Karpas-422 (cell line): ENCODE results near the gene USP43. TPM values are rescaled to one million over a fixed set of nuclear protein-coding genes. Genes with fewer than 3 reads are reported as not detected.

ENCODE experiments used
- DNase-seq: peaks from one replicate; pipeline ENCODE4 v3.0.0-alpha.2; 2015
- H2AFZ ChIP-seq: fragments of 200-600 bp; sonication (generic); 2 replicates; pipeline ENCODE4 v1.6.1; 2014; ENCODE audit warnings: antibody characterized with exemption, low read length, mixed read lengths
- H3K27ac ChIP-seq: fragments of 200-600 bp; sonication (generic); 2 replicates; pipeline ENCODE4 v1.5.1; 2014; ENCODE audit warnings: mild to moderate bottlenecking, low read length, moderate library complexity
- H3K27me3 ChIP-seq: fragments of 200-600 bp; sonication (generic); 2 replicates; pipeline ENCODE4 v1.6.1; 2014; ENCODE audit warnings: low read length, mixed read lengths
- H3K36me3 ChIP-seq: fragments of 200-600 bp; sonication (generic); 2 replicates; pipeline ENCODE4 v1.6.1; 2014; ENCODE audit warnings: low read length, mixed read lengths; ENCODE audit not compliant: insufficient read depth
- H3K4me1 ChIP-seq: fragments of 200-600 bp; sonication (generic); 2 replicates; pipeline ENCODE4 v1.6.1; 2014; ENCODE audit warnings: mild to moderate bottlenecking, low read length, mixed read lengths
- H3K4me2 ChIP-seq: fragments of 200-600 bp; sonication (generic); 2 replicates; pipeline ENCODE4 v1.6.1; 2014; ENCODE audit warnings: low read length, low read depth, mild to moderate bottlenecking; ENCODE audit not compliant: poor library complexity, severe bottlenecking
- H3K4me3 ChIP-seq: fragments of 200-600 bp; sonication (generic); 2 replicates; pipeline ENCODE4 v1.5.1; 2014; ENCODE audit warnings: mild to moderate bottlenecking, antibody characterized with exemption, low read length, mixed read lengths
- H3K79me2 ChIP-seq: fragments of 200-600 bp; sonication (generic); 2 replicates; pipeline ENCODE4 v1.6.1; 2014; ENCODE audit warnings: mild to moderate bottlenecking, low read length, mixed read lengths
- H3K9ac ChIP-seq: fragments of 200-600 bp; sonication (generic); 2 replicates; pipeline ENCODE4 v1.6.0; 2014; ENCODE audit warnings: low read length
- H3K9me2 ChIP-seq: fragments of 200-600 bp; sonication (generic), shearing (Covaris generic); replicated peaks from 2 replicates; pipeline ENCODE4 v1.6.0; 2014; ENCODE audit warnings: mild to moderate bottlenecking, low read length, moderate library complexity; ENCODE audit not compliant: insufficient read depth
- H3K9me3 ChIP-seq: fragments of 300-700, 200-600 bp; sonication (generic); 2 replicates; pipeline ENCODE4 v1.6.1; 2014; ENCODE audit warnings: low read length, mixed read lengths
- H4K20me1 ChIP-seq: fragments of 200-600 bp; sonication (generic); 2 replicates; pipeline ENCODE4 v1.6.1; 2014; ENCODE audit warnings: mild to moderate bottlenecking, antibody characterized with exemption, low read length, low read depth; ENCODE audit not compliant: insufficient read depth
- total RNA-seq: library from RNA; depleted of rRNA; stranded (reverse); fragments of >200 nt; shearing (Covaris generic); gene quantifications from 2 replicates; pipeline ENCODE4 v1.2.3, GENCODE V29; 2014; ENCODE audit warnings: low replicate concordance

USP43 gene
- total RNA-seq, 1 experiment from 2014 or later, result 0.37 TPM

- H3K36me3 ChIP-seq, result no peaks in the 10 kb centered on the region
- H3K4me1 ChIP-seq, result no peaks in the 10 kb centered on the region
- no peaks in the 10 kb centered on the region for H3K27me3 ChIP-seq
- no peak overlapping the region for H2AFZ ChIP-seq
- no peaks in the 10 kb centered on the region for H3K9me2 ChIP-seq
- no peak overlapping the region for H3K4me2 ChIP-seq
- no peak overlapping the region for H3K4me3 ChIP-seq
- no peak overlapping the region for H3K27ac ChIP-seq
- H3K9ac ChIP-seq, result no peak overlapping the region
- DNase-seq, result no peak
- H3K79me2 ChIP-seq, result no peaks in the 10 kb centered on the region
- no peaks in the 10 kb centered on the region for H4K20me1 ChIP-seq
- no peaks in the 10 kb centered on the region for H3K9me3 ChIP-seq
These were observed 23.2 kb downstream of the USP43 start for GRCh38 chr17:9668517-9668916.

- H3K27me3 ChIP-seq, result no peaks in the 10 kb centered on the region
- H3K4me2 ChIP-seq, result no peak overlapping the region
- H3K4me1 ChIP-seq, result no peaks in the 10 kb centered on the region
- no peak overlapping the region for H3K27ac ChIP-seq
- no peaks in the 10 kb centered on the region for H3K36me3 ChIP-seq
- no peaks in the 10 kb centered on the region for H3K9me3 ChIP-seq
- no peak overlapping the region for H3K4me3 ChIP-seq
- DNase-seq, result no peak
- no peaks in the 10 kb centered on the region for H3K9me2 ChIP-seq
- no peaks in the 10 kb centered on the region for H4K20me1 ChIP-seq
- no peak overlapping the region for H2AFZ ChIP-seq
- no peak overlapping the region for H3K9ac ChIP-seq
- H3K79me2 ChIP-seq, result no peaks in the 10 kb centered on the region
These were observed 24.3 kb downstream of the USP43 start for GRCh38 chr17:9669551-9670008.

- Histone ChIP-seq H3K9me2 (no peaks in the 10 kb centered on the region), H3K36me3 (no peaks in the 10 kb centered on the region), H3K79me2 (no peaks in the 10 kb centered on the region), H2AFZ (no peak overlapping the region), H3K4me2 (no peak overlapping the region), H3K27ac (no peak overlapping the region), H3K4me3 (no peak overlapping the region), H3K27me3 (no peaks in the 10 kb centered on the region), H3K9me3 (no peaks in the 10 kb centered on the region), H4K20me1 (no peaks in the 10 kb centered on the region), H3K9ac (no peak overlapping the region), H3K4me1 (no peaks in the 10 kb centered on the region)
- DNase-seq, result no peak
These were observed 25.3 kb downstream of the USP43 start for GRCh38 chr17:9670596-9670995.

- DNase-seq, result no peak
- H3K4me1 ChIP-seq, result no peaks in the 10 kb centered on the region
These were observed 26.2 kb downstream of the USP43 start for GRCh38 chr17:9671559-9671958.

GRCh38 chr17:9672266-9672665, 26.9 kb downstream of the USP43 start:
- no peaks in the 10 kb centered on the region for H3K79me2 ChIP-seq
- no peaks in the 10 kb centered on the region for H3K36me3 ChIP-seq
- no peaks in the 10 kb centered on the region for H3K27me3 ChIP-seq
- no peaks in the 10 kb centered on the region for H3K4me1 ChIP-seq
- no peak for DNase-seq
- no peaks in the 10 kb centered on the region for H3K9me3 ChIP-seq
- no peak overlapping the region for H3K27ac ChIP-seq
- no peaks in the 10 kb centered on the region for H3K9me2 ChIP-seq
- H4K20me1 ChIP-seq, result no peaks in the 10 kb centered on the region
- no peak overlapping the region for H3K4me3 ChIP-seq
- H3K9ac ChIP-seq, result no peak overlapping the region
- H3K4me2 ChIP-seq, result no peak overlapping the region
- no peak overlapping the region for H2AFZ ChIP-seq

More at GRCh38 chr17:9671559-9671958, 26.2 kb downstream of the USP43 start:
- Histone ChIP-seq H3K4me3 (no peak overlapping the region), H3K9ac (no peak overlapping the region), H3K9me3 (no peaks in the 10 kb centered on the region), H3K27ac (no peak overlapping the region), H2AFZ (no peak overlapping the region), H4K20me1 (no peaks in the 10 kb centered on the region), H3K36me3 (no peaks in the 10 kb centered on the region), H3K4me2 (no peak overlapping the region), H3K79me2 (no peaks in the 10 kb centered on the region), H3K9me2 (no peaks in the 10 kb centered on the region), H3K27me3 (no peaks in the 10 kb centered on the region)

GRCh38 chr17:9672691-9673090, 27.4 kb downstream of the USP43 start:
- Histone ChIP-seq H4K20me1 (no peaks in the 10 kb centered on the region), H3K9me3 (no peaks in the 10 kb centered on the region), H3K4me3 (no peak overlapping the region), H3K36me3 (no peaks in the 10 kb centered on the region), H3K27ac (no peak overlapping the region), H3K4me2 (no peak overlapping the region), H2AFZ (no peak overlapping the region), H3K79me2 (no peaks in the 10 kb centered on the region), H3K4me1 (no peaks in the 10 kb centered on the region), H3K27me3 (no peaks in the 10 kb centered on the region), H3K9me2 (no peaks in the 10 kb centered on the region), H3K9ac (no peak overlapping the region)
- DNase-seq, result no peak

- no peaks in the 10 kb centered on the region for H3K9me2 ChIP-seq
- no peaks in the 10 kb centered on the region for H3K36me3 ChIP-seq
- no peak for DNase-seq
- H3K4me3 ChIP-seq, result no peak overlapping the region
- no peak overlapping the region for H3K27ac ChIP-seq
- no peak overlapping the region for H3K9ac ChIP-seq
- H3K9me3 ChIP-seq, result no peaks in the 10 kb centered on the region
- no peak overlapping the region for H3K4me2 ChIP-seq
- H3K27me3 ChIP-seq, result no peaks in the 10 kb centered on the region
- no peaks in the 10 kb centered on the region for H4K20me1 ChIP-seq
- no peaks in the 10 kb centered on the region for H3K79me2 ChIP-seq
- H3K4me1 ChIP-seq, result no peaks in the 10 kb centered on the region
- no peak overlapping the region for H2AFZ ChIP-seq
These were observed 30.8 kb downstream of the USP43 start for GRCh38 chr17:9676084-9676483.

- H3K79me2 ChIP-seq, result no peaks in the 10 kb centered on the region
- no peaks in the 10 kb centered on the region for H3K9me3 ChIP-seq
- no peak overlapping the region for H3K4me2 ChIP-seq
- H3K4me1 ChIP-seq, result no peaks in the 10 kb centered on the region
- H2AFZ ChIP-seq, result no peak overlapping the region; the same call in 1 of the 2 replicates
- H3K36me3 ChIP-seq, result no peaks in the 10 kb centered on the region
- no peak overlapping the region for H3K4me3 ChIP-seq
- H3K27ac ChIP-seq, result no peak overlapping the region
- no peaks in the 10 kb centered on the region for H3K27me3 ChIP-seq
- H3K9me2 ChIP-seq, result no peaks in the 10 kb centered on the region
- H4K20me1 ChIP-seq, result no peaks in the 10 kb centered on the region
- no peak overlapping the region for H3K9ac ChIP-seq
- no peak for DNase-seq
These were observed 31.5 kb downstream of the USP43 start for GRCh38 chr17:9676820-9677310.

GRCh38 chr17:9677411-9677810, 32.1 kb downstream of the USP43 start:
- Histone ChIP-seq H3K4me3 (no peak overlapping the region), H3K27ac (no peak overlapping the region), H4K20me1 (no peaks in the 10 kb centered on the region), H3K79me2 (no peaks in the 10 kb centered on the region), H3K4me1 (no peaks in the 10 kb centered on the region), H2AFZ (no peak overlapping the region), H3K36me3 (no peaks in the 10 kb centered on the region), H3K9me3 (no peaks in the 10 kb centered on the region), H3K9ac (no peak overlapping the region), H3K4me2 (no peak overlapping the region), H3K9me2 (no peaks in the 10 kb centered on the region), H3K27me3 (no peaks in the 10 kb centered on the region)
- DNase-seq, result no peak
